ENCODE measurements around the gene DIP2C. TPM values are rescaled to one million over a fixed set of nuclear protein-coding genes. Genes with fewer than 3 reads are reported as not detected.

Gene DIP2C
- total RNA-seq, 3 donors from 2014 or later: 17.1 to 48.2 (median 20.3) TPM

DNA sequence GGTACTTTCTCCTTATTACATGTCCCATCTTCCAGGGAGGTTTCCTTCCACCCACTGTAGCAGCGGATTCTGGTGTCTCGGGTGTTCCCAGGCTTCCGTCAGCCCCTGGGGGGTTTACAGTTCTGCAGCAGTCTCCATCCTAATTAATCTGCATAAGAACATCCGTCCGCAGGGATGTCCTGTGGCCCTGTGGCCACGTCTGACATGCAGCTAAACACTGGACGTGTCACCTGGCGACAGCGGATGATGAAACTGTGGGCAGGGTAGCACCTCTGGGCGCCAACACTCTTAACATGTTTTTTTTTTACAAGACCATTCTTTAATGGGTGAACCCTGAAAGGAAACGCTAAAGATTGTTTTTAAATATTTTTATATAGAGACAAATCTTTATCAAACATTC is 58.2 kb downstream of the DIP2C start:
- H3K4me3 ChIP-seq: no peak overlapping the region
- no peak for TF ChIP-seq CTCF (IDR thresholded peaks at IDR 0.05)
- TF ChIP-seq POLR2A (IDR thresholded peaks at IDR 0.05): no peak
- no peak for TF ChIP-seq POLR2AphosphoS5 (IDR thresholded peaks at IDR 0.05)
- intact Hi-C loops (cut with DNase I; ENCODE audit: low total_unique reads): no loop called here
- H3K4me1 ChIP-seq: no peaks in the 10 kb centered on the region
- H3K27ac ChIP-seq: no peak overlapping the region
- H3K9me3 ChIP-seq: no peaks in the 10 kb centered on the region
- H3K27me3 ChIP-seq: no peaks in the 10 kb centered on the region
- DNase-seq (ENCODE audit: low spot score in 2 of 2): no peak
- no peaks in the 10 kb centered on the region for H3K36me3 ChIP-seq

DNA sequence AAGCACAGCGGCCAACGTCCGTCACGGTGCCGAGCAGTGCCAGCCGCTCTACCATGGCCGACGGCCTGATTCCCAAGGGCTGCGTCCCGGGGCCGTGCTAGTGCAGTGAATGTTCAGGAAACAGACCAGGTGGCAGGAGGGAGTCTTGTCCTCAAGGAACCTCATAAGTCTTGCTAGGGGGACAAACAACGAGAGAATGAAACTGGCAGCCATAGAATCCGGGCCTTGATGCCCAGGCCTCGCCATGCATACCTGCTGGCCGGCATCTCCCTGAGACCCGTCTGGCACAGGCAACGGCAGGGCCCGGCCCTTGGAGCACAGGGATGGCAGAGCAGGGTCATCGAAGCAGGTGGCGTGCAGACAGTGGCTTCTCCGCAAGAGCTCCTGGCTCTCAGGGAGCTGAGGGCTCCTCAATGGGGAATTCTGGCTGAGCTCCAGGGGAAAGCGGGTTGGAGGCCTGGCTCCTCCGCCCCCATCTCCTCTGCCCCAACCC is 58.8 kb downstream of the DIP2C start:
- intact Hi-C loops (cut with DNase I; ENCODE audit: low total_unique reads): no loop called here
- H3K9me3 ChIP-seq: no peaks in the 10 kb centered on the region
- H3K27ac ChIP-seq: no peak overlapping the region
- peaks cover 0 to 4% of the 10 kb centered on the region in 2 donors for H3K4me1 ChIP-seq
- DNase-seq (ENCODE audit: low spot score in 2 of 2): no peak
- H3K4me3 ChIP-seq: no peak overlapping the region
- H3K27me3 ChIP-seq: no peaks in the 10 kb centered on the region
- H3K36me3 ChIP-seq: no peaks in the 10 kb centered on the region
- TF ChIP-seq POLR2AphosphoS5 (IDR thresholded peaks at IDR 0.05) (no peak), POLR2A (IDR thresholded peaks at IDR 0.05) (no peak), CTCF (IDR thresholded peaks at IDR 0.05) (no peak)

GRCh38 chr10:629186-629998 is 60.1 kb downstream of the DIP2C start:
- Histone ChIP-seq H3K4me3 (no peak overlapping the region), H3K9me3 (no peaks in the 10 kb centered on the region), H3K27ac (no peak overlapping the region), H3K4me1 (peaks cover 0 to 10% of the 10 kb centered on the region in 2 donors), H3K36me3 (no peaks in the 10 kb centered on the region), H3K27me3 (no peaks in the 10 kb centered on the region)
- TF ChIP-seq POLR2A (IDR thresholded peaks at IDR 0.05) (no peak), POLR2AphosphoS5 (IDR thresholded peaks at IDR 0.05) (no peak), CTCF (IDR thresholded peaks at IDR 0.05) (no peak)
- intact Hi-C loops (cut with DNase I; ENCODE audit: low total_unique reads): no loop called here
- DNase-seq (ENCODE audit: low spot score in 2 of 2): no peak

- Histone ChIP-seq H3K4me1 (peaks cover 5 to 10% of the 10 kb centered on the region in 2 donors), H3K27me3 (no peaks in the 10 kb centered on the region), H3K9me3 (no peaks in the 10 kb centered on the region), H3K36me3 (no peaks in the 10 kb centered on the region), H3K27ac (no peak overlapping the region), H3K4me3 (no peak overlapping the region)
- no peak for DNase-seq (ENCODE audit: low spot score in 2 of 2)
- no peak for TF ChIP-seq POLR2A (IDR thresholded peaks at IDR 0.05)
- no peak for TF ChIP-seq POLR2AphosphoS5 (IDR thresholded peaks at IDR 0.05)
- TF ChIP-seq CTCF (IDR thresholded peaks at IDR 0.05): no peak
- intact Hi-C loops (cut with DNase I; ENCODE audit: low total_unique reads): no loop called here
Observed at GRCh38 chr10:628386-629045, 61.0 kb downstream of the DIP2C start.
